Measurements from ENCODE around the gene WDTC1. TPM values are rescaled to one million over a fixed set of nuclear protein-coding genes. Genes with fewer than 3 reads are reported as not detected.

Gene WDTC1
- total and polyA plus RNA-seq, 2 of the 13 experiments (the other 11 are each of a cell fraction or from before 2014, with no cell fraction given) = 5.5 TPM

DNA sequence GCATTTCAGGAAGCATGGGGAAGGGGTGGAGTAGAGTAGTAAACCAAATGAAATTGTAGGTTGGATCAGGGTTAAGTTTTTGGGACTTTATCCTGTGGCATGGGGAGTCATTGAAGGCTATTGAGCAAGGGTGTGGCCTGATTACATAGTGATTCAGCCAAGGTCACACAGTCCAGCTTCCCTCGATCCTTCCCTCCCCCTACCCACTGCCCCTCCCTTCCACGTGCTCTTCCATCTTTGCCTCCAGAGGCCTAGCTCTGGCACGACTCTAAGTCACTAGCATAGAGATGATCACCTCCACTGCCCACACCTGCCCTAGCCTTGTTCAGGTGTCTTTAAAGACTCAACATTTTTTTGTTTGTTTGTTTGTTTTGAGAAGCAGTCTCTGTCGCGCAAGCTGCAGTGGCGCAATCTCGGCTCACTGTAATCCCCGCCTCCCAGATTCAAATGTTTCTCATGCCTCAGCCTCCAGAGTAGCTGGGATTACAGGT is 42.3 kb upstream of the WDTC1 start (continued):
- TF ChIP-seq, protein P1, sequence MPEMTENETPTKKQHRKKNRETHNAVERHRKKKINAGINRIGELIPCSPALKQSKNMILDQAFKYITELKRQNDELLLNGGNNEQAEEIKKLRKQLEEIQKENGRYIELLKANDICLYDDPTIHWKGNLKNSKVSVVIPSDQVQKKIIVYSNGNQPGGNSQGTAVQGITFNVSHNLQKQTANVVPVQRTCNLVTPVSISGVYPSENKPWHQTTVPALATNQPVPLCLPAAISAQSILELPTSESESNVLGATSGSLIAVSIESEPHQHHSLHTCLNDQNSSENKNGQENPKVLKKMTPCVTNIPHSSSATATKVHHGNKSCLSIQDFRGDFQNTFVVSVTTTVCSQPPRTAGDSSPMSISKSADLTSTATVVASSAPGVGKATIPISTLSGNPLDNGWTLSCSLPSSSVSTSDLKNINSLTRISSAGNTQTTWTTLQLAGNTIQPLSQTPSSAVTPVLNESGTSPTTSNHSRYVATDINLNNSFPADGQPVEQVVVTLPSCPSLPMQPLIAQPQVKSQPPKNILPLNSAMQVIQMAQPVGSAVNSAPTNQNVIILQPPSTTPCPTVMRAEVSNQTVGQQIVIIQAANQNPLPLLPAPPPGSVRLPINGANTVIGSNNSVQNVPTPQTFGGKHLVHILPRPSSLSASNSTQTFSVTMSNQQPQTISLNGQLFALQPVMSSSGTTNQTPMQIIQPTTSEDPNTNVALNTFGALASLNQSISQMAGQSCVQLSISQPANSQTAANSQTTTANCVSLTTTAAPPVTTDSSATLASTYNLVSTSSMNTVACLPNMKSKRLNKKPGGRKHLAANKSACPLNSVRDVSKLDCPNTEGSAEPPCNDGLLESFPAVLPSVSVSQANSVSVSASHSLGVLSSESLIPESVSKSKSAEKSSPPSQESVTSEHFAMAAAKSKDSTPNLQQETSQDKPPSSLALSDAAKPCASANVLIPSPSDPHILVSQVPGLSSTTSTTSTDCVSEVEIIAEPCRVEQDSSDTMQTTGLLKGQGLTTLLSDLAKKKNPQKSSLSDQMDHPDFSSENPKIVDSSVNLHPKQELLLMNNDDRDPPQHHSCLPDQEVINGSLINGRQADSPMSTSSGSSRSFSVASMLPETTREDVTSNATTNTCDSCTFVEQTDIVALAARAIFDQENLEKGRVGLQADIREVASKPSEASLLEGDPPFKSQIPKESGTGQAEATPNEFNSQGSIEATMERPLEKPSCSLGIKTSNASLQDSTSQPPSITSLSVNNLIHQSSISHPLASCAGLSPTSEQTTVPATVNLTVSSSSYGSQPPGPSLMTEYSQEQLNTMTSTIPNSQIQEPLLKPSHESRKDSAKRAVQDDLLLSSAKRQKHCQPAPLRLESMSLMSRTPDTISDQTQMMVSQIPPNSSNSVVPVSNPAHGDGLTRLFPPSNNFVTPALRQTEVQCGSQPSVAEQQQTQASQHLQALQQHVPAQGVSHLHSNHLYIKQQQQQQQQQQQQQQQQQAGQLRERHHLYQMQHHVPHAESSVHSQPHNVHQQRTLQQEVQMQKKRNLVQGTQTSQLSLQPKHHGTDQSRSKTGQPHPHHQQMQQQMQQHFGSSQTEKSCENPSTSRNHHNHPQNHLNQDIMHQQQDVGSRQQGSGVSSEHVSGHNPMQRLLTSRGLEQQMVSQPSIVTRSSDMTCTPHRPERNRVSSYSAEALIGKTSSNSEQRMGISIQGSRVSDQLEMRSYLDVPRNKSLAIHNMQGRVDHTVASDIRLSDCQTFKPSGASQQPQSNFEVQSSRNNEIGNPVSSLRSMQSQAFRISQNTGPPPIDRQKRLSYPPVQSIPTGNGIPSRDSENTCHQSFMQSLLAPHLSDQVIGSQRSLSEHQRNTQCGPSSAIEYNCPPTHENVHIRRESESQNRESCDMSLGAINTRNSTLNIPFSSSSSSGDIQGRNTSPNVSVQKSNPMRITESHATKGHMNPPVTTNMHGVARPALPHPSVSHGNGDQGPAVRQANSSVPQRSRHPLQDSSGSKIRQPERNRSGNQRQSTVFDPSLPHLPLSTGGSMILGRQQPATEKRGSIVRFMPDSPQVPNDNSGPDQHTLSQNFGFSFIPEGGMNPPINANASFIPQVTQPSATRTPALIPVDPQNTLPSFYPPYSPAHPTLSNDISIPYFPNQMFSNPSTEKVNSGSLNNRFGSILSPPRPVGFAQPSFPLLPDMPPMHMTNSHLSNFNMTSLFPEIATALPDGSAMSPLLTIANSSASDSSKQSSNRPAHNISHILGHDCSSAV (CRISPR knock-in tag; IDR thresholded peaks at IDR 0.05; ENCODE audit: borderline replicate concordance) = no peak
- TF ChIP-seq KMT2B (CRISPR knock-in tag; IDR thresholded peaks at IDR 0.05) (no peak), FOXA3 (CRISPR knock-in tag; IDR thresholded peaks at IDR 0.05) (peak; percentile 67), ZNF367 (CRISPR knock-in tag; IDR thresholded peaks at IDR 0.05; ENCODE audit: borderline replicate concordance) (no peak), JUND (CRISPR knock-in tag; IDR thresholded peaks at IDR 0.05) (0 out of 2 replicates have a peak, but pooled peaks have one; percentile 36), BRCA1 (CRISPR knock-in tag; IDR thresholded peaks at IDR 0.05) (no peak), KDM1A (CRISPR knock-in tag; IDR thresholded peaks at IDR 0.05) (peak; percentile 14; the same call in 1 of the 2 replicates), NFE2L2 (IDR thresholded peaks at IDR 0.05; ENCODE audit: low read length) (no peak), FLYWCH1 (CRISPR knock-in tag; IDR thresholded peaks at IDR 0.05) (no peak), ZNF615 (CRISPR knock-in tag; IDR thresholded peaks at IDR 0.05; ENCODE audit: borderline replicate concordance) (no peak), SATB2 (CRISPR knock-in tag; IDR thresholded peaks at IDR 0.05) (no peak), ZNF34 (CRISPR knock-in tag; IDR thresholded peaks at IDR 0.05; ENCODE audit: borderline replicate concordance) (no peak)
- TF ChIP-seq, protein P2, sequence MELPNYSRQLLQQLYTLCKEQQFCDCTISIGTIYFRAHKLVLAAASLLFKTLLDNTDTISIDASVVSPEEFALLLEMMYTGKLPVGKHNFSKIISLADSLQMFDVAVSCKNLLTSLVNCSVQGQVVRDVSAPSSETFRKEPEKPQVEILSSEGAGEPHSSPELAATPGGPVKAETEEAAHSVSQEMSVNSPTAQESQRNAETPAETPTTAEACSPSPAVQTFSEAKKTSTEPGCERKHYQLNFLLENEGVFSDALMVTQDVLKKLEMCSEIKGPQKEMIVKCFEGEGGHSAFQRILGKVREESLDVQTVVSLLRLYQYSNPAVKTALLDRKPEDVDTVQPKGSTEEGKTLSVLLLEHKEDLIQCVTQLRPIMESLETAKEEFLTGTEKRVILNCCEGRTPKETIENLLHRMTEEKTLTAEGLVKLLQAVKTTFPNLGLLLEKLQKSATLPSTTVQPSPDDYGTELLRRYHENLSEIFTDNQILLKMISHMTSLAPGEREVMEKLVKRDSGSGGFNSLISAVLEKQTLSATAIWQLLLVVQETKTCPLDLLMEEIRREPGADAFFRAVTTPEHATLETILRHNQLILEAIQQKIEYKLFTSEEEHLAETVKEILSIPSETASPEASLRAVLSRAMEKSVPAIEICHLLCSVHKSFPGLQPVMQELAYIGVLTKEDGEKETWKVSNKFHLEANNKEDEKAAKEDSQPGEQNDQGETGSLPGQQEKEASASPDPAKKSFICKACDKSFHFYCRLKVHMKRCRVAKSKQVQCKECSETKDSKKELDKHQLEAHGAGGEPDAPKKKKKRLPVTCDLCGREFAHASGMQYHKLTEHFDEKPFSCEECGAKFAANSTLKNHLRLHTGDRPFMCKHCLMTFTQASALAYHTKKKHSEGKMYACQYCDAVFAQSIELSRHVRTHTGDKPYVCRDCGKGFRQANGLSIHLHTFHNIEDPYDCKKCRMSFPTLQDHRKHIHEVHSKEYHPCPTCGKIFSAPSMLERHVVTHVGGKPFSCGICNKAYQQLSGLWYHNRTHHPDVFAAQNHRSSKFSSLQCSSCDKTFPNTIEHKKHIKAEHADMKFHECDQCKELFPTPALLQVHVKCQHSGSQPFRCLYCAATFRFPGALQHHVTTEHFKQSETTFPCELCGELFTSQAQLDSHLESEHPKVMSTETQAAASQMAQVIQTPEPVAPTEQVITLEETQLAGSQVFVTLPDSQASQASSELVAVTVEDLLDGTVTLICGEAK (IDR thresholded peaks at IDR 0.05) = no peak
- TF ChIP-seq, protein P2 (CRISPR knock-in tag; IDR thresholded peaks at IDR 0.05) = no peak
